OCI-LY7 (cell line): Measurements from ENCODE around the gene UCHL1. TPM values are rescaled to one million over a fixed set of nuclear protein-coding genes. Genes with fewer than 3 reads are reported as not detected.

ENCODE experiments used
- BruUV-seq: library from RNA; stranded (reverse); fragments of 400-500 nt; replicated peaks from 2 replicates; lab custom pipeline; 2021; lab: Mats Ljungman, UMichigan
- CTCF ChIA-PET: fragments of 300-600 bp; sonication (Branson Sonifier 250); formaldehyde crosslinking; loops from one replicate; lab custom pipeline; 2022; ENCODE audit warnings: antibody characterized with exemption; ENCODE audit not compliant: unreplicated experiment; lab: Charles Lee
- POLR2A ChIA-PET: fragments of 300-600 bp; sonication (Branson Sonifier 250); formaldehyde crosslinking; loops from one replicate; lab custom pipeline; 2022; ENCODE audit warnings: antibody characterized with exemption; lab: Charles Lee
- DNase-seq: peaks from one replicate; pipeline ENCODE4 v3.0.0-alpha.2; 2015; ENCODE audit warnings: low spot score
- H2AFZ ChIP-seq: fragments of 200-600 bp; sonication (generic), shearing (Covaris generic); 2 replicates; pipeline ENCODE4 v1.6.1; 2014; ENCODE audit warnings: mild to moderate bottlenecking, antibody characterized with exemption, low read length, moderate library complexity
- H3K27ac ChIP-seq: fragments of 200-600 bp; sonication (generic); 2 replicates; pipeline ENCODE4 v1.5.1; 2014; ENCODE audit warnings: mixed run types, low read depth, mild to moderate bottlenecking, moderate library complexity, low read length, inconsistent platforms; ENCODE audit not compliant: poor library complexity, severe bottlenecking
- H3K36me3 ChIP-seq: fragments of 200-600 bp; sonication (generic); 2 replicates; pipeline ENCODE4 v1.6.1; 2014; ENCODE audit warnings: mild to moderate bottlenecking, antibody characterized with exemption, low read length, moderate library complexity, mixed read lengths; ENCODE audit not compliant: insufficient read depth
- H3K4me1 ChIP-seq: fragments of 200-600 bp; sonication (generic); 2 replicates; pipeline ENCODE4 v1.5.1; 2014; ENCODE audit warnings: mild to moderate bottlenecking, low read length; ENCODE audit not compliant: insufficient read depth, poor library complexity, severe bottlenecking
- H3K4me2 ChIP-seq: fragments of 200-600 bp; sonication (generic); 2 replicates; pipeline ENCODE4 v1.6.1; 2014; ENCODE audit warnings: mild to moderate bottlenecking, low read length
- H3K4me3 ChIP-seq: fragments of 200-600 bp; sonication (generic); 2 replicates; pipeline ENCODE4 v1.5.1; 2014; ENCODE audit warnings: mild to moderate bottlenecking, low read depth, low read length; ENCODE audit not compliant: poor library complexity, severe bottlenecking
- H3K79me2 ChIP-seq: fragments of 200-600 bp; sonication (generic); 2 replicates; pipeline ENCODE4 v1.6.1; 2016; ENCODE audit warnings: low read depth, mild to moderate bottlenecking, low read length, moderate library complexity, mixed read lengths; ENCODE audit not compliant: insufficient read depth
- H3K9me2 ChIP-seq: fragments of 200-600 bp; sonication (generic); 2 replicates; pipeline ENCODE4 v1.6.1; 2016; ENCODE audit warnings: mild to moderate bottlenecking, low read length, mixed read lengths; ENCODE audit not compliant: insufficient read depth
- H3K9me3 ChIP-seq: fragments of 200-600 bp; sonication (generic); 2 replicates; pipeline ENCODE4 v1.6.1; 2014; ENCODE audit warnings: mild to moderate bottlenecking, mixed run types, low read length, mixed read lengths
- H4K20me1 ChIP-seq: fragments of 200-600 bp; sonication (generic); 2 replicates; pipeline ENCODE4 v1.6.1; 2014; ENCODE audit warnings: mild to moderate bottlenecking, antibody characterized with exemption, low read length, moderate library complexity, mixed read lengths; ENCODE audit not compliant: insufficient read depth
- EZH2phosphoT487 ChIP-seq: fragments of 200-600 bp; sonication (generic); IDR thresholded peaks from 2 replicates; pipeline ENCODE4 v1.6.1; 2018; ENCODE audit warnings: low read depth, borderline replicate concordance, mild to moderate bottlenecking, mixed run types, antibody characterized with exemption, low read length, moderate library complexity, mixed read lengths
- intact Hi-C: fragments of 100-400 bp; cut with micrococcal nuclease; formaldehyde crosslinking; loops from one replicate; pipeline ENCODE4 v1.10.0; 2022; ENCODE audit not compliant: unreplicated experiment
- total RNA-seq, 2 experiments: library from RNA; depleted of rRNA in 1 of 2; stranded (reverse); fragments of >200 nt in 1 of 2; shearing (Covaris generic) in 1 of 2; gene quantifications; 2 replicates each; pipeline ENCODE4 v1.2.3, GENCODE V29; 2014 to 2022
- TF ChIP-seq, protein P1 (sequence below): fragments of 200-600 bp; sonication (generic); conservative IDR thresholded peaks from 2 replicates; pipeline ENCODE4 v1.5.1; 2014; ENCODE audit warnings: mild to moderate bottlenecking, antibody characterized with exemption, low read length, moderate library complexity, mixed read lengths

The UCHL1 gene
- total RNA-seq, 2 experiments from 2014 or later = 430 to 432 TPM

DNA sequence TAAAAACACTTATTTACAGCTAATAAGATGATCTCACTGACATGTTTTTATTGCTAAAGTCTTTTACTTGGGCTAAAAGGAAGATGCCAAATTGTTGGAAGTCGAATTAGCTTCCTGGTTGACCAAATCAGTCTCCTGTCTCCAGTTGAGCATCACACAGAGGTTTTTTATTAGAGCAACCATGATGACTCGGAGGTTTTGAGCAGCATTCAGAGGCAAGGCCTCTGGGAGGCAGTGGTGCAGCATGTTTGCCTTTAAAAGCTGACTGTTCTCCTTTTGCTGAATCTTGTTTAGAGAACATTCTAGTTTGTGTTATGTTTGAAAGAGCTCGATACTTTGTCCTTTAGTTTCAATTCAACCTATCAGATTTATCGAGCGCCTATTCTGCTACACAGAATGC, 2.1 kb downstream of the UCHL1 start:
- no peaks in the 10 kb centered on the region for H3K9me2 ChIP-seq
- peak overlapping the region; percentile 91 for H3K4me2 ChIP-seq
- intact Hi-C loops = no loop called here
- BruUV-seq = TSS peak; percentile 72
- no peak overlapping the region for H2AFZ ChIP-seq
- TF ChIP-seq EZH2phosphoT487 = no peak
- TF ChIP-seq, protein P1, sequence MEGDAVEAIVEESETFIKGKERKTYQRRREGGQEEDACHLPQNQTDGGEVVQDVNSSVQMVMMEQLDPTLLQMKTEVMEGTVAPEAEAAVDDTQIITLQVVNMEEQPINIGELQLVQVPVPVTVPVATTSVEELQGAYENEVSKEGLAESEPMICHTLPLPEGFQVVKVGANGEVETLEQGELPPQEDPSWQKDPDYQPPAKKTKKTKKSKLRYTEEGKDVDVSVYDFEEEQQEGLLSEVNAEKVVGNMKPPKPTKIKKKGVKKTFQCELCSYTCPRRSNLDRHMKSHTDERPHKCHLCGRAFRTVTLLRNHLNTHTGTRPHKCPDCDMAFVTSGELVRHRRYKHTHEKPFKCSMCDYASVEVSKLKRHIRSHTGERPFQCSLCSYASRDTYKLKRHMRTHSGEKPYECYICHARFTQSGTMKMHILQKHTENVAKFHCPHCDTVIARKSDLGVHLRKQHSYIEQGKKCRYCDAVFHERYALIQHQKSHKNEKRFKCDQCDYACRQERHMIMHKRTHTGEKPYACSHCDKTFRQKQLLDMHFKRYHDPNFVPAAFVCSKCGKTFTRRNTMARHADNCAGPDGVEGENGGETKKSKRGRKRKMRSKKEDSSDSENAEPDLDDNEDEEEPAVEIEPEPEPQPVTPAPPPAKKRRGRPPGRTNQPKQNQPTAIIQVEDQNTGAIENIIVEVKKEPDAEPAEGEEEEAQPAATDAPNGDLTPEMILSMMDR = peak; percentile 71
- H3K4me3 ChIP-seq = peak overlapping the region; percentile 90
- ChIA-PET POLR2A (interaction anchor here (0.5 to 1.4 kb wide), 7 partner anchors 15 to 357 kb away, joined by 3 to 5 read pairs (median 3); no protein-coding TSS in a partner anchor), CTCF (interaction anchor here (0.6 to 0.9 kb wide), 2 partner anchors 53 to 350 kb away, joined by 3 read pairs; no protein-coding TSS in a partner anchor)
- H3K27ac ChIP-seq = no peak overlapping the region
- DNase-seq = peak; percentile 71
- peaks cover 16% of the 10 kb centered on the region; the same call in 1 of the 2 replicates for H4K20me1 ChIP-seq
- H3K79me2 ChIP-seq = peaks cover 26% of the 10 kb centered on the region
- H3K4me1 ChIP-seq = peaks cover 32% of the 10 kb centered on the region
- peaks cover 62% of the 10 kb centered on the region for H3K36me3 ChIP-seq
- no peaks in the 10 kb centered on the region for H3K9me3 ChIP-seq

DNA sequence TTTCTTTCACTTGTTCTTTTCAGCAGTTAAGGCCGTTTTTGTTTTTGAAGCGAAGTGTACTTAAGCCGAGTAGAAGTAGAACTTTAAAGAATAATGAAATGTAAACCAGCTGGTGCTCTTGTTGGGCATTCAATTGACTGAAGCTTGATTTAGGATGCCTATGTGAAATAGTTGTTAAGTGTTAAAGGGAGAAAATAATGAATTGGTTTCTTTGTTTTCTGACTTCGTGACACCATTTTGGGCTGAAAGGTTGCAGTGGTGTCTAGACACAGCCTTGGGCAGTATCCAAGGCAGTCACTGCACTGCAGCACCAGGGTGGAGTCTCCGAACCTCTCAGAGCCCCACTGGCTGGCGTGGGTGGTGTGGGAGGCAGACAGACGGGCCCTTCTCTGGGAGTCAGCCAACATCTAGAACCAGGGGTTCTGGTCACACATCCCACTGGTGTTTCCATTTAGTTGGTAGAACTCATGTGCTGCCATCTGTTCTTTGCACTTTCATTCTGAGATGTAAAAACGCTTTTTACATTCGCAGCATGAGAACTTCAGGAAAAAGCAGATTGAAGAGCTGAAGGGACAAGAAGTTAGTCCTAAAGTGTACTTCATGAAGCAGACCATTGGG, 3.5 kb downstream of the UCHL1 start:
- Histone ChIP-seq H3K9me3 (no peaks in the 10 kb centered on the region), H3K4me1 (peaks cover 31% of the 10 kb centered on the region), H3K4me3 (no peak overlapping the region), H3K79me2 (peaks cover 26% of the 10 kb centered on the region), H4K20me1 (peaks cover 16% of the 10 kb centered on the region; the same call in 1 of the 2 replicates), H3K36me3 (peaks cover 77% of the 10 kb centered on the region), H3K27ac (no peak overlapping the region), H2AFZ (no peak overlapping the region), H3K4me2 (no peak overlapping the region), H3K9me2 (no peaks in the 10 kb centered on the region)
- DNase-seq = no peak
- TF ChIP-seq, protein P1 = no peak
- no peak for TF ChIP-seq EZH2phosphoT487
- BruUV-seq = no TSS peak
- ChIA-PET CTCF (no interaction called here), POLR2A (interaction anchor here (0.7 to 0.9 kb wide), 2 partner anchors 10 to 578 kb away, joined by 3 read pairs; no protein-coding TSS in a partner anchor)
- intact Hi-C loops = no loop called here

DNA sequence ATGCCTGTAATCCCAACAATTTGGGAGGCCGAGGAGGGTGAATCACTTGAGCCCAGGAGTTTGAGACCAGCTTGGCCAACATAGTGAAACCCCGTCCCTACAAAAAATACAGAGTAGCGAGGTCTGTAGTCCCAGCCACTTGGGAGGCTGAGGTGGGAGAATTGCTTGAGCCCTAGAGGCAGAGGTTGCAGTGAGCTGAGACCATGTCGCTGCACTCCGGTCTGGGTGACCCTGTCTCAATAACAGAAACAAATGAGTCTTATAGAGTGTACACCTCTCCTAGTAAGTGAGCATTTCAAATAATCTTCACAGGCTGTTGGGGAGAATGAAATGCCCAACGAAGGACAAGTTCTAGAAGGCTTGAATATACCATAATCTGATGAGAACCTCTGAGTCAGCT, 5.5 kb downstream of the UCHL1 start:
- peaks cover 96% of the 10 kb centered on the region for H3K36me3 ChIP-seq
- H3K4me3 ChIP-seq = no peak overlapping the region
- no peak overlapping the region for H3K4me2 ChIP-seq
- H3K9me2 ChIP-seq = no peaks in the 10 kb centered on the region
- peaks cover 19% of the 10 kb centered on the region for H3K4me1 ChIP-seq
- no peak for DNase-seq
- H4K20me1 ChIP-seq = peaks cover 16% of the 10 kb centered on the region; the same call in 1 of the 2 replicates
- no peaks in the 10 kb centered on the region for H3K9me3 ChIP-seq
- intact Hi-C loops = no loop called here
- no peak overlapping the region for H2AFZ ChIP-seq
- ChIA-PET POLR2A (interaction anchor here (0.7 kb wide), 3 partner anchors 20 to 186 kb away, joined by 3 to 6 read pairs (median 3); no protein-coding TSS in a partner anchor), CTCF (no interaction called here)
- no TSS peak for BruUV-seq
- H3K79me2 ChIP-seq = peaks cover 26% of the 10 kb centered on the region
- no peak for TF ChIP-seq EZH2phosphoT487
- TF ChIP-seq, protein P1 = no peak
- H3K27ac ChIP-seq = no peak overlapping the region
